Measurements from ENCODE around the gene LLGL1.
"Not testable (repeated sequence)": the region's sequence is repeated elsewhere in the genome, so short reads cannot be mapped to it uniquely, and the experiment has no call there.

LLGL1 gene

GRCh38 chr17:18194804-18195203, 30.6 kb upstream of the LLGL1 start:
- peak; percentile 85 for DNase-seq

GRCh38 chr17:18195246-18195645, 30.2 kb upstream of the LLGL1 start:
- no peak for DNase-seq

- no peak for DNase-seq
Observed at GRCh38 chr17:18197535-18198194, 27.8 kb upstream of the LLGL1 start.

- DNase-seq, result no peak
Observed at GRCh38 chr17:18198530-18198929, 26.9 kb upstream of the LLGL1 start.

- no peak for DNase-seq
Observed at GRCh38 chr17:18201108-18201507, 24.3 kb upstream of the LLGL1 start.

- DNase-seq, result peak; percentile 85
Observed at GRCh38 chr17:18203308-18203707, 22.1 kb upstream of the LLGL1 start.

- DNase-seq, result no peak
Observed at GRCh38 chr17:18205861-18206260, 19.6 kb upstream of the LLGL1 start.

GRCh38 chr17:18206962-18207361, 18.5 kb upstream of the LLGL1 start:
- no peak for DNase-seq

- DNase-seq, result no peak
Observed at GRCh38 chr17:18208092-18208491, 17.3 kb upstream of the LLGL1 start.

GRCh38 chr17:18213666-18214270, 11.7 kb upstream of the LLGL1 start:
- peak; percentile 81 for DNase-seq

- not testable (repeated sequence) for DNase-seq
Observed at GRCh38 chr17:18216906-18217305, 8.5 kb upstream of the LLGL1 start.

- peak; percentile 93 for DNase-seq
Observed at GRCh38 chr17:18217412-18218015, 7.9 kb upstream of the LLGL1 start.

- peak; percentile 51 for DNase-seq
Observed at GRCh38 chr17:18218756-18219415, 6.5 kb upstream of the LLGL1 start.

GRCh38 chr17:18224053-18224386, 1.4 kb upstream of the LLGL1 start:
- DNase-seq, result peak; percentile 80

GRCh38 chr17:18224387-18225120, 881 bp upstream of the LLGL1 start:
- DNase-seq, result peak; percentile 96

GRCh38 chr17:18225642-18226283, 328 bp downstream of the LLGL1 start:
- DNase-seq, result peak; percentile 74

- DNase-seq, result no peak
Observed at GRCh38 chr17:18226284-18226945, 980 bp downstream of the LLGL1 start.

- DNase-seq, result no peak
Observed at GRCh38 chr17:18227635-18228034, 2.2 kb downstream of the LLGL1 start.

GRCh38 chr17:18228176-18228682, 2.8 kb downstream of the LLGL1 start:
- no peak for DNase-seq

- DNase-seq, result no peak
Observed at GRCh38 chr17:18229254-18229653, 3.8 kb downstream of the LLGL1 start.

GRCh38 chr17:18229771-18230170, 4.3 kb downstream of the LLGL1 start:
- no peak for DNase-seq
